T-cell (primary cell): ENCODE results near the gene CYP3A5. TPM values are rescaled to one million over a fixed set of nuclear protein-coding genes. Genes with fewer than 3 reads are reported as not detected.
"Not testable (repeated sequence)": the region's sequence is repeated elsewhere in the genome, so short reads cannot be mapped to it uniquely, and the experiment has no call there.

Experiments used
- ATAC-seq, 4 experiments: fragments of 200-7000 bp in 3 of 4; fragments of 150-1000 bp in 1 of 4; cut with Tn5 transposase; replicated peaks in 1 of 4; 1 replicate in 3 of 4; 2 replicates in 1 of 4; pipeline ENCODE4 v1.10.0; 2021; ENCODE audit warnings: moderate library complexity in 3 of 4, mild to moderate bottlenecking in 2 of 4, moderate number of reproducible peaks in 1 of 4
- CTCF ChIA-PET, 2 donors: fragments of 300-600 bp; sonication (Branson Sonifier 250); formaldehyde crosslinking; loops; one replicate each; lab custom pipeline; 2022; ENCODE audit warnings: antibody characterized with exemption in 2 of 2; lab: Charles Lee
- POLR2A ChIA-PET, 2 donors: fragments of 300-600 bp; sonication (Branson Sonifier 250); formaldehyde crosslinking; loops; one replicate each; lab custom pipeline; 2022; ENCODE audit warnings: antibody characterized with exemption in 2 of 2; lab: Charles Lee
- DNase-seq, 35 experiments: peaks; one replicate each; pipeline versions ENCODE4 v3.0.0 to v3.0.0-alpha.2; 2013 to 2023
- H3K27ac ChIP-seq: one replicate; pipeline ENCODE4 v1.5.1; 2013; ENCODE audit warnings: low read length
- H3K27me3 ChIP-seq, 2 experiments: replicated peaks in 1 of 2; 1 replicate in 1 of 2; 2 replicates in 1 of 2; pipeline versions ENCODE4 v1.6.1 to v1.7.0; 2013; ENCODE audit warnings: low read length in 1 of 2, mixed read lengths in 1 of 2; ENCODE audit not compliant: control insufficient read depth in 2 of 2, insufficient read depth in 2 of 2; ENCODE audit errors: extremely low read depth in 1 of 2
- H3K36me3 ChIP-seq, 2 donors: 1 replicate in 1 of 2; 2 replicates in 1 of 2; pipeline versions ENCODE4 v1.6.1 to v1.7.0; 2013; ENCODE audit warnings: low read length in 1 of 2; ENCODE audit not compliant: control insufficient read depth in 2 of 2, insufficient read depth in 1 of 2; ENCODE audit errors: extremely low read depth in 1 of 2
- H3K4me1 ChIP-seq, 2 experiments: 1 replicate in 1 of 2; 2 replicates in 1 of 2; pipeline versions ENCODE4 v1.6.1 to v1.7.0; 2013; ENCODE audit warnings: low read length in 2 of 2, mixed read lengths in 1 of 2; ENCODE audit not compliant: insufficient read depth in 2 of 2, control insufficient read depth in 1 of 2; ENCODE audit errors: extremely low read depth in 1 of 2
- H3K4me3 ChIP-seq, 2 donors: 1 replicate in 1 of 2; 2 replicates in 1 of 2; pipeline versions ENCODE4 v1.5.1 to v1.7.0; 2013; ENCODE audit warnings: mild to moderate bottlenecking in 2 of 2, low read length in 1 of 2, moderate library complexity in 1 of 2; ENCODE audit not compliant: control insufficient read depth in 1 of 2; ENCODE audit errors: extremely low read depth in 1 of 2
- H3K9me3 ChIP-seq: 2 replicates; pipeline ENCODE4 v1.7.0; 2013
- H3K27ac Mint-ChIP-seq, 2 donors: one replicate each; pipeline ENCODE4 v1.8.0; 2020 to 2021; ENCODE audit warnings: mild to moderate bottlenecking in 2 of 2, mixed read lengths in 2 of 2
- H3K27me3 Mint-ChIP-seq, 2 donors: one replicate each; pipeline ENCODE4 v1.8.0; 2021 to 2022; ENCODE audit warnings: mixed read lengths in 2 of 2
- H3K36me3 Mint-ChIP-seq: one replicate; pipeline ENCODE4 v1.8.0; 2021; ENCODE audit warnings: mixed read lengths
- H3K4me1 Mint-ChIP-seq, 3 donors: one replicate each; pipeline ENCODE4 v1.8.0; 2020 to 2022; ENCODE audit warnings: mixed read lengths in 3 of 3, mild to moderate bottlenecking in 1 of 3
- H3K4me3 Mint-ChIP-seq, 3 donors: one replicate each; pipeline ENCODE4 v1.8.0; 2020 to 2022; ENCODE audit warnings: mild to moderate bottlenecking in 3 of 3, mixed read lengths in 3 of 3, moderate library complexity in 3 of 3
- H3K9me3 Mint-ChIP-seq, 3 donors: one replicate each; pipeline ENCODE4 v1.8.0; 2020 to 2022; ENCODE audit warnings: mixed read lengths in 3 of 3
- WGBS: methylation state at CpG from one replicate; pipeline ENCODE4 v1.1.5; 2013; ENCODE audit warnings: missing lambda C conversion rate; ENCODE audit not compliant: insufficient coverage; 5-methylcytosine and 5-hydroxymethylcytosine counted together
- total RNA-seq, 35 experiments: library from RNA in 6 of 35; stranded (reverse) in 6 of 35; fragments of 120-200 nt in 1 of 35; gene quantifications; one replicate each; pipeline versions ENCODE4 v1.2.1 to v1.2.4 and lab custom pipeline; 2013 to 2026

CYP3A5 gene
- total RNA-seq, 5 donors from 2014 or later (not counting 1 experiment from before 2014, with no cell fraction given) = 0.22 to 0.58 (median 0.46) TPM; not detected in 2

DNA sequence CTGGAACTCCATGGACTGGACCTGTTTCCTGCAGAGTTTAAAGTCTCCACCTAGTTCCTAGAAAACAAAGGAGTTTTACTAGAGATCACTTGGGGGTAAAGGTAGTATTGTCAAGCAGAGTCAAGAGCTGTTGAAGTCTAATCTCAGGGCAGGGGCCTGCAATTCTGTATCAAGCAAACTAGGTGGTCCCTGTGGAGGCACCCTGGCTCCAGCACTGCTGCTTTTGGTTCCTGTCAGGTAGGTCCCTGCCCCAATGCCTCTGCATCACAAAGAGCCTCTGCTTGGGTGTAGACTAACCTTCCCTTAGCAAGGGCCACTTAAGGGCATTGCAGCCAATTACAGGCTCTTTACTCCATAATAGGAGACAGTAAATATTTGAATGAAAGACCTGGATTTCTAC is 40.5 kb downstream of the CYP3A5 start:
- DNase-seq (no peak), ATAC-seq (no peak)
- Histone ChIP-seq H3K36me3 (peaks cover 2 to 13% of the 10 kb centered on the region in 2 donors), H3K4me1 (no peaks in the 10 kb centered on the region), H3K4me3 (no peak overlapping the region), H3K9me3 (no peaks in the 10 kb centered on the region), H3K27ac (no peak overlapping the region), H3K27me3 (no peaks in the 10 kb centered on the region)
- H3K27me3 Mint-ChIP-seq = no peaks in the 10 kb centered on the region
- H3K4me1 Mint-ChIP-seq = peaks cover 0 to 2% (median 0%) of the 10 kb centered on the region in 3 donors
- H3K27ac Mint-ChIP-seq = no peak overlapping the region
- no peaks in the 10 kb centered on the region for H3K9me3 Mint-ChIP-seq
- POLR2A ChIA-PET = no interaction called here
- H3K4me3 Mint-ChIP-seq = no peak overlapping the region
- H3K36me3 Mint-ChIP-seq = peaks cover 36% of the 10 kb centered on the region
- CTCF ChIA-PET = interaction anchor here in 1 of 2 donors (0.6 kb wide), 1 partner anchor 1633 kb away, joined by 7 read pairs; no protein-coding TSS in a partner anchor

DNA sequence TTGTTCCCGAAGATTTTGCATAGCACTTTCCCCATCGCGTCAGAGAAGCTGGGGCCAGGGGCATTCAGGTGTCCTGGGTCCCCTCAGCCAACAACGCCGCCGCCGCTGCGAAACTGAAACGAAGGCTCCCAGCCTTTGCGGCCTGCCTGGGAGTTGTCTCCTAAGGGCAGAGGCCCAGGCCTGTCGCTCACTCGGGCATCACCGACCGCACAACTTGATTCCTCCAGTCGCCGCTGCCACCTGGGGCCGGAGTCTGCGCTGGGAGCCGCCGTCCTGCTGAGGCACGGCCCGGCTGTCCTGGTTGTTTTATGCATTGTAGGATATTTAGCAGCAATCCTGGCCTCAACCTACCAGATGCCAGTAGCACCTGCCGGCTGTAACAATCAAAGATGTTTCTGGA is 41.1 kb downstream of the CYP3A5 start:
- peaks cover 32% of the 10 kb centered on the region for H3K36me3 Mint-ChIP-seq
- H3K27ac ChIP-seq = no peak overlapping the region
- POLR2A ChIA-PET = no interaction called here
- no peaks in the 10 kb centered on the region for H3K27me3 Mint-ChIP-seq
- H3K9me3 ChIP-seq = no peaks in the 10 kb centered on the region
- H3K4me3 ChIP-seq = no peak overlapping the region
- H3K4me3 Mint-ChIP-seq = no peak overlapping the region
- no peaks in the 10 kb centered on the region for H3K27me3 ChIP-seq
- ATAC-seq (no peak), DNase-seq (no peak)
- CTCF ChIA-PET = no interaction called here
- H3K9me3 Mint-ChIP-seq = no peaks in the 10 kb centered on the region
- no peak overlapping the region for H3K27ac Mint-ChIP-seq
- WGBS = over 99% methylated on average over 16 of the region's 23 CpGs
- H3K4me1 Mint-ChIP-seq = peaks cover 0 to 2% (median 0%) of the 10 kb centered on the region in 3 donors
- no peaks in the 10 kb centered on the region for H3K4me1 ChIP-seq
- peaks cover 5 to 17% of the 10 kb centered on the region in 2 donors for H3K36me3 ChIP-seq

DNA sequence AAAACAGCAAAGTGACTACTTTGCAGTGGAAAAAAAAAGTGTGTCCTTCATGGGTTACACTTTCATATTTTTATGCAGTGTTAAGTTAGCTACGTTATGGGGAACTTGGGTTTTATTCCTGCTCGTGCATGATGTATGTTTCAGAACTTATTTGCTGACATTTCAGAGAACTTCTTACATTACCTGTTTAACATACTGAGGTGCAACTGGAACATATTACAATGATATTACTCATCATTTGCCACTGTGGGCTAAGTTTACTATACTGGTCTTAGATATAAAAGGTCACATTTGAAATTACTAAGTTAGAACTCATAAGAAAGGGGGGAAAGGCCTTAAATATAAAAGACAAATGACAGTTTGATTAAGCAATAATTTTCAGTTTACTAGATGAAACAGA is 42.4 kb downstream of the CYP3A5 start:
- H3K36me3 ChIP-seq = peaks cover 10 to 22% of the 10 kb centered on the region in 2 donors
- H3K4me3 Mint-ChIP-seq, H3K9me3 Mint-ChIP-seq, H3K4me3 ChIP-seq, H3K4me1 Mint-ChIP-seq, H3K9me3 ChIP-seq, DNase-seq, ATAC-seq, H3K27ac ChIP-seq, POLR2A ChIA-PET, H3K27me3 ChIP-seq, H3K4me1 ChIP-seq, H3K27me3 Mint-ChIP-seq: not testable (repeated sequence)
- 60% methylated on average over 1 of the region's 2 CpGs for WGBS
- Mint-ChIP-seq H3K36me3 (peaks cover 27% of the 10 kb centered on the region), H3K27ac (peak overlapping the region; percentile 8 to 15)
- CTCF ChIA-PET = interaction anchor here in 1 of 2 donors (0.7 kb wide), 1 partner anchor 190 kb away, joined by 3 read pairs; no protein-coding TSS in a partner anchor

DNA sequence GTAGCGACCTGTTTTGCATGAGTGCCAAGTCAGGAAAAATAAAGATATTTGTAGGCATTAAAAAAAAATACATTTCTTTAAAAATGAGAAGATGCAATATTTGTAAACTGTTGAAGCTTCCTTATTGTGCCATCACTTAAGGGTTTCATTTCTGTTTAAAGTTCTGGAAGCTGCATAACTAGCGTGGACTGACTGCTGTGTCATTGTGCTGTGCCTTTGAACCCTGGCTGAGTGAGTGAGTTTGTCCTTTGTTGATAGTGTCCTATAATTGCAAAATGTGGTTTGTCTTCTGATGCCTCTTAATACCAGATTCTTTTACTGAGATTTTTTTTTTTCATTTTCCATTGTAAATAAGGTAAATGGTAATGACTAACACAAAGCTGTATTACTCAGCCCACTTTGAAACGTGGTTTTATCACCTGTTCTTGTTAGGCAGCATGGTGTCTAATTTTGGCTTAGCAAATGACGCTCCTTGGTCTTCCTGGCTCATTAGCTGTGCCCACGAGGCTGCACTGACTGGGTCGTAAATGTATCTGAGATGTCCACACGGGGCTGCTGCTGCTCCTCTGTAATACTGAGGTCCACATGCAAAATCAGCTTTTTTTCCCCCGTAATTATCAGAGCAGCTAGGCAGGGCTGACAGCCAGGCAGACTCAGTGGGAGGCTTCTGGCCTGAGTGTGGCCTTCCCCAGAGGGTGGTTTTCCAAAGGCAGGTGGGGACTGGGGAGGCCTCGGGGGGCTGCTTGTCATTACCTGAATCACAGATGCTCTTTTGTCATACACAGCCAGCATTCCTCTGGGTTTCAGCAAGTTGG is 48.3 kb downstream of the CYP3A5 start:
- POLR2A ChIA-PET = no interaction called here
- CTCF ChIA-PET = interaction anchor here in 1 of 2 donors (1.1 kb wide), 1 partner anchor 16 kb away, joined by 3 read pairs; no protein-coding TSS in a partner anchor
- no peaks in the 10 kb centered on the region for H3K9me3 ChIP-seq
- DNase-seq (peak in 1 of 35 experiments; percentile 22), ATAC-seq (peak in 2 of 4 experiments; percentile 29 to 35)
- Mint-ChIP-seq H3K27me3 (no peaks in the 10 kb centered on the region), H3K27ac (peak overlapping the region; percentile 5 to 28), H3K36me3 (peaks cover 43% of the 10 kb centered on the region), H3K9me3 (no peaks in the 10 kb centered on the region), H3K4me3 (no peak overlapping the region), H3K4me1 (peaks cover 8 to 23% (median 18%) of the 10 kb centered on the region in 3 donors)
- H3K27me3 ChIP-seq = no peaks in the 10 kb centered on the region
- WGBS = 45% methylated on average over 6 of the region's 9 CpGs
- no peaks in the 10 kb centered on the region for H3K4me1 ChIP-seq
- H3K36me3 ChIP-seq = peaks cover 15 to 67% of the 10 kb centered on the region in 2 donors
- no peak overlapping the region for H3K4me3 ChIP-seq
- no peak overlapping the region for H3K27ac ChIP-seq

DNA sequence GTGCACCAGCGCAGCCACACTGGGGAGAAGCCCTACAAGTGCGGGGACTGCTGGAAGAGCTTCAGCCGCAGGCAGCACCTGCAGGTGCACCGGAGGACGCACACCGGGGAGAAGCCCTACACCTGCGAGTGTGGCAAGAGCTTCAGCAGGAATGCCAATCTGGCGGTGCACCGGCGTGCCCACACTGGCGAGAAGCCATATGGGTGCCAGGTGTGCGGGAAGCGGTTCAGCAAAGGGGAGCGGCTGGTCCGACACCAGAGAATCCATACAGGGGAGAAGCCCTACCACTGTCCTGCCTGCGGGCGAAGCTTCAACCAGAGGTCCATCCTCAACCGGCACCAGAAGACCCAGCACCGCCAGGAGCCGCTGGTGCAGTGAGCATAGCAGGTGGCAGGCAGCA is 50.2 kb downstream of the CYP3A5 start:
- ATAC-seq (no peak), DNase-seq (no peak)
- CTCF ChIA-PET = no interaction called here
- no peaks in the 10 kb centered on the region for H3K27me3 Mint-ChIP-seq
- WGBS = 97% methylated on average over 20 of the region's 20 CpGs
- no peaks in the 10 kb centered on the region for H3K9me3 ChIP-seq
- no peaks in the 10 kb centered on the region for H3K9me3 Mint-ChIP-seq
- H3K4me1 ChIP-seq = peaks cover 4 to 11% of the 10 kb centered on the region in 2 experiments
- peaks cover 18 to 84% of the 10 kb centered on the region in 2 donors for H3K36me3 ChIP-seq
- POLR2A ChIA-PET = no interaction called here
- no peak overlapping the region for H3K4me3 Mint-ChIP-seq
- H3K27ac Mint-ChIP-seq = no peak overlapping the region
- no peak overlapping the region for H3K4me3 ChIP-seq
- peaks cover 27 to 41% (median 36%) of the 10 kb centered on the region in 3 donors for H3K4me1 Mint-ChIP-seq
- H3K27ac ChIP-seq = no peak overlapping the region
- no peaks in the 10 kb centered on the region for H3K27me3 ChIP-seq
- H3K36me3 Mint-ChIP-seq = peaks cover 54% of the 10 kb centered on the region

DNA sequence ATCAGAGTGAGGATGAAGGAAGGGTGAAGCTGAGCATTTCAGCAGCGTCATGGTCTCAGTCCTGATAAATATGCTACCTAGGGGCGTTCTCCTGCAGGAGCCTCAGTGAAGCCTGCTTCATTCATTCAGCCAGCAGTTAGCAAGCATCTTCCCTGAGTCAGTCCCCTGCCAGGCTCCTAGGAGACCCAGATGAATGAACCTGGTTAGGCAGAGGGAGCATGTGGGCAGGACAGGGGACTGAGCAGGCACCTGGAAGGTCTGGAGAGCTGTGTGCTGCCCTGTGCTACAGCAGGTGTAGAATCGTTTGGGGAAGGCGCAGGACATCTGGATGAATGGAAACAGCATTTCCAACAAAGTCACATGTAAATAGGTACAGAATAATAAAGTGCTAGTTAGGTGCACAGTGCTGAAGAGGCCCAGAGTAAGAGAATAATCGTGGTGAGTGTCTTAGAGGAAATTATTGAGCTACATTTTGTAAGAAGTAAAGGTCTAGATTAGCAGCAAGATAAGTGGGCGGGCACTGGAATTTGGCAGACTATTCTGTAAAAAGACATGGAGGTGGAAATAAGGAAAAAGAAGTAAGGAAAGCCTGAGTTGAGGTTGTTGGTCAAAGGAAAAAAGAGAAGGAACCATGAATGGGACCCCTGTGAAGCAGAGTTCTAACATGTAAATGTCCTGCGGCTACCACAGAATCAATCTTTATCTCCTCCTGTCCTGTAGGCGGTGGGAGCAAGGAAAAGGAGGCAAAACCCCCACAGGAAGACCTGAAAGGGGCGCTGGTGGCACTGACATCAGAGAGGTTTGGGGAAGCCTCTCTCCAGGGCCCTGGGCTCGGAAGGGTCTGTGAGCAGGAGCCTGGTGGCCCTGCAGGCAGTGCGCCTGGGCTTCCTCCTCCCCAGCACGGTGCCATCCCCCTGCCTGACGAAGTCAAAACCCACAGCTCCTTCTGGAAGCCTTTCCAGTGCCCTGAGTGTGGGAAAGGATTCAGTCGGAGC is 51.0 kb downstream of the CYP3A5 start:
- no peak overlapping the region for H3K4me3 Mint-ChIP-seq
- WGBS = 87% methylated on average over 6 of the region's 14 CpGs
- no peak overlapping the region for H3K27ac Mint-ChIP-seq
- H3K9me3 Mint-ChIP-seq = no peaks in the 10 kb centered on the region
- POLR2A ChIA-PET = no interaction called here
- H3K27me3 ChIP-seq = no peaks in the 10 kb centered on the region
- no peak for DNase-seq
- no peaks in the 10 kb centered on the region for H3K27me3 Mint-ChIP-seq
- no peak overlapping the region for H3K27ac ChIP-seq
- H3K4me1 Mint-ChIP-seq = peaks cover 36 to 49% (median 45%) of the 10 kb centered on the region in 3 donors
- H3K36me3 Mint-ChIP-seq = peaks cover 58% of the 10 kb centered on the region
- H3K9me3 ChIP-seq = no peaks in the 10 kb centered on the region
- peaks cover 9 to 20% of the 10 kb centered on the region in 2 experiments for H3K4me1 ChIP-seq
- H3K4me3 ChIP-seq = no peak overlapping the region
- no peak for ATAC-seq
- peaks cover 16 to 80% of the 10 kb centered on the region in 2 donors for H3K36me3 ChIP-seq
- CTCF ChIA-PET = no interaction called here
